HepG2 (cell line): ENCODE measurements around the gene TTPAL. TPM values are rescaled to one million over a fixed set of nuclear protein-coding genes. Genes with fewer than 3 reads are reported as not detected.

Experiments
- AGO1 ChIP-seq: fragments of 200-400 bp; formaldehyde crosslinking; IDR thresholded peaks from 2 replicates; pipeline ENCODE4 v1.6.1; 2017; ENCODE audit warnings: mild to moderate bottlenecking, low read depth, low read length, moderate library complexity; ENCODE audit not compliant: poor library complexity, severe bottlenecking
- ARNT ChIP-seq: fragments of 450-650 bp; IDR thresholded peaks from 2 replicates; pipeline ENCODE4 v1.6.1; 2017
- EED ChIP-seq: sonication (generic); formaldehyde crosslinking; IDR thresholded peaks from 2 replicates; pipeline ENCODE4 v1.5.0; 2020; ENCODE audit warnings: mild to moderate bottlenecking, missing genetic modification reagents
- HDAC2 ChIP-seq: sonication (generic); formaldehyde crosslinking; IDR thresholded peaks from 2 replicates; pipeline ENCODE4 v1.4.0; 2020; ENCODE audit warnings: missing genetic modification reagents
- HNRNPLL ChIP-seq: fragments of 200-400 bp; formaldehyde crosslinking; IDR thresholded peaks from 2 replicates; pipeline ENCODE4 v1.6.1; 2017; ENCODE audit warnings: mild to moderate bottlenecking, low read depth, low read length; ENCODE audit not compliant: poor library complexity, severe bottlenecking
- JARID2 ChIP-seq: sonication (generic); formaldehyde crosslinking; IDR thresholded peaks from 2 replicates; pipeline ENCODE4 v1.8.1; 2023; ENCODE audit warnings: missing genetic modification reagents, inconsistent platforms; ENCODE audit not compliant: insufficient replicate concordance
- KDM1A ChIP-seq: IDR thresholded peaks from 2 replicates; pipeline ENCODE4 v1.6.1; 2016; ENCODE audit warnings: missing compliant biosample characterization
- KMT2B ChIP-seq: IDR thresholded peaks from 2 replicates; pipeline ENCODE4 v1.6.1; 2016; ENCODE audit warnings: missing genetic modification reagents, missing compliant biosample characterization
- MED1 ChIP-seq: sonication (generic); formaldehyde crosslinking; IDR thresholded peaks from 2 replicates; pipeline ENCODE4 v1.4.0; 2020; ENCODE audit warnings: missing genetic modification reagents
- MEF2D ChIP-seq: sonication (generic); formaldehyde crosslinking; IDR thresholded peaks from 2 replicates; pipeline ENCODE4 v1.5.1; 2020; ENCODE audit warnings: mild to moderate bottlenecking, missing genetic modification reagents
- MIER3 ChIP-seq: IDR thresholded peaks from 2 replicates; pipeline ENCODE4 v1.6.1; 2016; ENCODE audit warnings: missing compliant biosample characterization, borderline replicate concordance
- NCOA1 ChIP-seq: sonication (generic); formaldehyde crosslinking; IDR thresholded peaks from 2 replicates; pipeline ENCODE4 v1.9.0; 2021; ENCODE audit warnings: missing genetic modification reagents
- NCOA2 ChIP-seq: sonication (generic); formaldehyde crosslinking; IDR thresholded peaks from 2 replicates; pipeline ENCODE4 v1.8.0; 2022; ENCODE audit warnings: inconsistent platforms
- RBAK ChIP-seq: sonication (generic); formaldehyde crosslinking; IDR thresholded peaks from 2 replicates; pipeline ENCODE4 v1.5.1; 2020; ENCODE audit warnings: mild to moderate bottlenecking, missing genetic modification reagents
- SMAD9 ChIP-seq: sonication (generic); formaldehyde crosslinking; IDR thresholded peaks from 2 replicates; pipeline ENCODE4 v1.5.1; 2020; ENCODE audit warnings: mild to moderate bottlenecking, missing genetic modification reagents
- SOX5 ChIP-seq: IDR thresholded peaks from 2 replicates; pipeline ENCODE4 v1.6.1; 2016; ENCODE audit warnings: borderline replicate concordance
- SRF ChIP-seq: IDR thresholded peaks from 2 replicates; pipeline ENCODE4 v1.6.1; 2011; ENCODE audit warnings: mild to moderate bottlenecking, low read depth, low read length, moderate library complexity
- TMF1 ChIP-seq: sonication (generic); formaldehyde crosslinking; IDR thresholded peaks from 2 replicates; pipeline ENCODE4 v1.8.1; 2022; ENCODE audit warnings: low read depth, missing genetic modification reagents
- TSC22D2 ChIP-seq: sonication (generic); formaldehyde crosslinking; IDR thresholded peaks from 2 replicates; pipeline ENCODE4 v1.5.1; 2020; ENCODE audit warnings: missing genetic modification reagents, mild to moderate bottlenecking, borderline replicate concordance
- ZNF256 ChIP-seq: sonication (generic); formaldehyde crosslinking; conservative IDR thresholded peaks from 2 replicates; pipeline ENCODE4 v1.4.0; 2020; ENCODE audit warnings: missing genetic modification reagents
- ZNF564 ChIP-seq: sonication (generic); formaldehyde crosslinking; IDR thresholded peaks from 2 replicates; pipeline ENCODE4 v1.8.1; 2023; ENCODE audit warnings: mild to moderate bottlenecking, missing genetic modification reagents
- ZNF616 ChIP-seq: sonication (generic); formaldehyde crosslinking; IDR thresholded peaks from 2 replicates; pipeline ENCODE4 v1.5.0; 2020; ENCODE audit warnings: low read depth, mild to moderate bottlenecking, missing genetic modification reagents
- ZNF660 ChIP-seq: sonication (generic); formaldehyde crosslinking; IDR thresholded peaks from 2 replicates; pipeline ENCODE4 v1.5.1; 2020; ENCODE audit warnings: mild to moderate bottlenecking, low read depth, missing genetic modification reagents, borderline replicate concordance
- ZNF775 ChIP-seq: sonication (generic); formaldehyde crosslinking; IDR thresholded peaks from 2 replicates; pipeline ENCODE4 v1.4.0; 2020; ENCODE audit warnings: missing genetic modification reagents, mild to moderate bottlenecking, moderate library complexity, borderline replicate concordance
- ZNF782 ChIP-seq: sonication (generic); formaldehyde crosslinking; IDR thresholded peaks from 2 replicates; pipeline ENCODE4 v1.4.0; 2020; ENCODE audit warnings: missing genetic modification reagents, mild to moderate bottlenecking, borderline replicate concordance
- ZNF83 ChIP-seq: sonication (generic); formaldehyde crosslinking; IDR thresholded peaks from 2 replicates; pipeline ENCODE4 v1.4.0; 2020; ENCODE audit warnings: missing genetic modification reagents, mild to moderate bottlenecking, borderline replicate concordance
- ZNF879 ChIP-seq: sonication (generic); formaldehyde crosslinking; IDR thresholded peaks from 2 replicates; pipeline ENCODE4 v1.8.1; 2023; ENCODE audit warnings: missing genetic modification reagents
- polyA plus RNA-seq, 8 experiments: library from polyadenylated mRNA; depleted of rRNA in 3 of 8; stranded (reverse) in 7 of 8; unstranded in 1 of 8; fragments of >200 nt; fragmentation: Illumina TruSeq in 4 of 8; extraction: Trizol in 4 of 8; gene quantifications; 2 replicates each; pipeline versions ENCODE4 v1.2.1 to v1.2.3, GENCODE V29; 2011 to 2016; ENCODE audit warnings: low read depth in 4 of 8, missing spikeins in 1 of 8, mixed read lengths in 1 of 8; ENCODE audit not compliant: insufficient read depth in 1 of 8
- total RNA-seq, 5 experiments: library from RNA; depleted of rRNA; stranded (reverse); fragments of >200 nt; fragmentation: Illumina TruSeq; extraction: Trizol; gene quantifications; 2 replicates each; pipeline ENCODE4 v1.2.3, GENCODE V29; 2016; ENCODE audit warnings: low read depth in 1 of 5
- TF ChIP-seq, protein P1 (sequence below): sonication (generic); formaldehyde crosslinking; IDR thresholded peaks from 2 replicates; pipeline ENCODE4 v1.8.0; 2022; ENCODE audit warnings: mild to moderate bottlenecking, missing genetic modification reagents; ENCODE audit not compliant: insufficient replicate concordance
- TF ChIP-seq, protein P2 (sequence below): sonication (generic); formaldehyde crosslinking; IDR thresholded peaks from 2 replicates; pipeline ENCODE4 v1.5.1; 2020; ENCODE audit warnings: mild to moderate bottlenecking, moderate library complexity, missing genetic modification reagents
- TF ChIP-seq, protein P3 (sequence below): IDR thresholded peaks from 2 replicates; pipeline ENCODE4 v1.6.1; 2018; ENCODE audit warnings: missing genetic modification reagents

TTPAL gene
- total and polyA plus RNA-seq, 2 of the 13 experiments (the other 11 are each of a cell fraction or from before 2014, with no cell fraction given), result 4.3 to 18.8 TPM

DNA sequence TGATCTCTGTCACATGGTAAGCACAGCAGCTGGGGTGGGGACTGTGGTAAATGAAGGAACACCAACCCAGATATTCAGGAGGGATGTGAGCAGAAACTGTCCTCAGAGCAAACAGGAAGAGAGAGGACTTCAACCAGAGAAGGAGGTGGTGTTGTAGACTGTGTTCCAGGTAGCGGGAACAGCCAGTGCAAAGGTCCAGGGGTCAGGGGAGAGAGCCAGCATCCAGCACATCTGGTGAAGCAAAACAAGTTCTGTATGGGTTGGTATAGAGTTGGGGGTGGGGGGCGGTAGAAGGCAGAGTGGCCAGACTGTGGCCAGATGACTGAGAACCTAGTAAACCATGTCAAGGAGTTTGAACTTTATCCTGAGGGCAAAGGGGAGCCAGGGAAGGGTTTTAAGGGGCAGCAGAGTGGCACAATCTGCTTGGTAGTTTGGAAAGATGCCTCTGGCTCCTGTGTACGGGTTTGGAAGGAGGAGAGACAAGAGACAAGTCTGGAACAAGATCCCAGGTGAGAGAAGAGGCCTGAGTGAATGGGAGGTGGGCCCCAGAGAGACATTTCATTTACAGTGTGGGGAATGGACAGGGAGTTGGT, 27.8 kb upstream of the TTPAL start (continued):
- TF ChIP-seq EED (CRISPR knock-in tag) (peak; percentile 40; the same call in 1 of the 2 replicates), RBAK (no peak), TSC22D2 (no peak), JARID2 (no peak), ZNF879 (CRISPR knock-in tag) (no peak), MIER3 (no peak), ZNF775 (CRISPR knock-in tag) (no peak), MED1 (CRISPR knock-in tag) (no peak), ZNF660 (CRISPR knock-in tag) (no peak), KMT2B (CRISPR knock-in tag) (no peak), HNRNPLL (no peak), NCOA2 (CRISPR knock-in tag) (no peak), KDM1A (CRISPR knock-in tag) (peak; percentile 89), ZNF616 (CRISPR knock-in tag) (no peak), HDAC2 (CRISPR knock-in tag) (peak; percentile 15; the same call in 1 of the 2 replicates), MEF2D (CRISPR knock-in tag) (no peak), ZNF782 (0 out of 2 replicates have a peak, but pooled peaks have one; percentile 27), AGO1 (no peak), ZNF256 (CRISPR knock-in tag) (no peak), ZNF564 (no peak), ZNF83 (no peak), NCOA1 (CRISPR knock-in tag) (no peak), SMAD9 (CRISPR knock-in tag) (0 out of 2 replicates have a peak, but pooled peaks have one; percentile 48), SOX5 (CRISPR knock-in tag) (no peak), SRF (no peak), ARNT (no peak), TMF1 (0 out of 2 replicates have a peak, but pooled peaks have one; percentile 56)
- TF ChIP-seq, protein P1, sequence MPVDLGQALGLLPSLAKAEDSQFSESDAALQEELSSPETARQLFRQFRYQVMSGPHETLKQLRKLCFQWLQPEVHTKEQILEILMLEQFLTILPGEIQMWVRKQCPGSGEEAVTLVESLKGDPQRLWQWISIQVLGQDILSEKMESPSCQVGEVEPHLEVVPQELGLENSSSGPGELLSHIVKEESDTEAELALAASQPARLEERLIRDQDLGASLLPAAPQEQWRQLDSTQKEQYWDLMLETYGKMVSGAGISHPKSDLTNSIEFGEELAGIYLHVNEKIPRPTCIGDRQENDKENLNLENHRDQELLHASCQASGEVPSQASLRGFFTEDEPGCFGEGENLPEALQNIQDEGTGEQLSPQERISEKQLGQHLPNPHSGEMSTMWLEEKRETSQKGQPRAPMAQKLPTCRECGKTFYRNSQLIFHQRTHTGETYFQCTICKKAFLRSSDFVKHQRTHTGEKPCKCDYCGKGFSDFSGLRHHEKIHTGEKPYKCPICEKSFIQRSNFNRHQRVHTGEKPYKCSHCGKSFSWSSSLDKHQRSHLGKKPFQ (CRISPR knock-in tag), result no peak
- TF ChIP-seq, protein P2, sequence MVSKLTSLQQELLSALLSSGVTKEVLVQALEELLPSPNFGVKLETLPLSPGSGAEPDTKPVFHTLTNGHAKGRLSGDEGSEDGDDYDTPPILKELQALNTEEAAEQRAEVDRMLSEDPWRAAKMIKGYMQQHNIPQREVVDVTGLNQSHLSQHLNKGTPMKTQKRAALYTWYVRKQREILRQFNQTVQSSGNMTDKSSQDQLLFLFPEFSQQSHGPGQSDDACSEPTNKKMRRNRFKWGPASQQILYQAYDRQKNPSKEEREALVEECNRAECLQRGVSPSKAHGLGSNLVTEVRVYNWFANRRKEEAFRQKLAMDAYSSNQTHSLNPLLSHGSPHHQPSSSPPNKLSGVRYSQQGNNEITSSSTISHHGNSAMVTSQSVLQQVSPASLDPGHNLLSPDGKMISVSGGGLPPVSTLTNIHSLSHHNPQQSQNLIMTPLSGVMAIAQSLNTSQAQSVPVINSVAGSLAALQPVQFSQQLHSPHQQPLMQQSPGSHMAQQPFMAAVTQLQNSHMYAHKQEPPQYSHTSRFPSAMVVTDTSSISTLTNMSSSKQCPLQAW, result no peak
- TF ChIP-seq, protein P3, sequence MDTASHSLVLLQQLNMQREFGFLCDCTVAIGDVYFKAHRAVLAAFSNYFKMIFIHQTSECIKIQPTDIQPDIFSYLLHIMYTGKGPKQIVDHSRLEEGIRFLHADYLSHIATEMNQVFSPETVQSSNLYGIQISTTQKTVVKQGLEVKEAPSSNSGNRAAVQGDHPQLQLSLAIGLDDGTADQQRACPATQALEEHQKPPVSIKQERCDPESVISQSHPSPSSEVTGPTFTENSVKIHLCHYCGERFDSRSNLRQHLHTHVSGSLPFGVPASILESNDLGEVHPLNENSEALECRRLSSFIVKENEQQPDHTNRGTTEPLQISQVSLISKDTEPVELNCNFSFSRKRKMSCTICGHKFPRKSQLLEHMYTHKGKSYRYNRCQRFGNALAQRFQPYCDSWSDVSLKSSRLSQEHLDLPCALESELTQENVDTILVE (CRISPR knock-in tag), result no peak
